Ramos (cell line): ENCODE data around the gene DALRD3.

Experiments used
- in situ Hi-C: fragments of 300-500 bp; cut with MboI; formaldehyde crosslinking; loops from one replicate; pipeline ENCODE4 v1.14.3; 2022; ENCODE audit warnings: low sequenced_read_pairs; ENCODE audit not compliant: unreplicated experiment

Gene DALRD3

GRCh38 chr3:49006408-49007067 is 11.8 kb downstream of the DALRD3 start:
- in situ Hi-C loops = no loop called here

GRCh38 chr3:49005998-49006397 is 12.4 kb downstream of the DALRD3 start:
- in situ Hi-C loops = no loop called here

DNA sequence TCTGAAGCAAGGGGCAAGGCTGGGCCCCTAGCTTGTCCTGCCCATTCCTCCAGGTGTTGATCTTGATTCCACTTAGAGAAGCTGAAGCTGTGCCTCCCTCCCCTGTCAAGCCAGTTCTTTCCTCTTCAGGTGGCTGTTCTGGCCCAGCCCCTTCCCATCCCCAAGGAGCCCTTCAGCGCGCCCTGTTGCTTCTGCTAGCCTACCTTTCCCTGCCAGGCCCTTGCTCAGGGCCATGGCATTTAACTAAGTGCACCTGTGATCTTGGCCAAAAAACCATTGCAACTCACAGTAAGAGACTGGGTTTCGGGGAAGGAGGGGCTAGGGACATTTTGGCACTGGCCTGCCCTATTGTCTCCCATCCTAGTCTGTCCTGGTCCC is 13.1 kb downstream of the DALRD3 start:
- in situ Hi-C loops = no loop called here

GRCh38 chr3:49004352-49005302 is 13.8 kb downstream of the DALRD3 start:
- in situ Hi-C loops = no loop called here

DNA sequence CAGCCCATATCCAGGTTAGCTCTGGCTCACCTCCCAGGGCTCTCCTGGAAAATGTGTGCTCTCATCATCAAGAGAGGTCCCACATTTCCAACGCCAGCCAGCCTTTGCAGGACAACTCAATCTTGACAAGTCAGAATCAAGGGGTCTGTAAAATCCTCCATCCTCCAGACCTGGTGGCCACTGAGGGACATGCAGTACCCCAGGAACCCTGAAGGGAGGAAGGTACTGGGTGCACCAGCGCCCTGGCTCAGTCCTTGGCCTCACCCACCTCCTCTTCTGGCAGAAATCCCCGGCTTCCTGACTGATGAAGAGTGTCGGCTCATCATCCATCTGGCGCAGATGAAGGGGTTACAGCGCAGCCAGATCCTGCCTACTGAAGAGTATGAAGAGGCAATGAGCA is 17.2 kb downstream of the DALRD3 start:
- in situ Hi-C loops = no loop called here

DNA sequence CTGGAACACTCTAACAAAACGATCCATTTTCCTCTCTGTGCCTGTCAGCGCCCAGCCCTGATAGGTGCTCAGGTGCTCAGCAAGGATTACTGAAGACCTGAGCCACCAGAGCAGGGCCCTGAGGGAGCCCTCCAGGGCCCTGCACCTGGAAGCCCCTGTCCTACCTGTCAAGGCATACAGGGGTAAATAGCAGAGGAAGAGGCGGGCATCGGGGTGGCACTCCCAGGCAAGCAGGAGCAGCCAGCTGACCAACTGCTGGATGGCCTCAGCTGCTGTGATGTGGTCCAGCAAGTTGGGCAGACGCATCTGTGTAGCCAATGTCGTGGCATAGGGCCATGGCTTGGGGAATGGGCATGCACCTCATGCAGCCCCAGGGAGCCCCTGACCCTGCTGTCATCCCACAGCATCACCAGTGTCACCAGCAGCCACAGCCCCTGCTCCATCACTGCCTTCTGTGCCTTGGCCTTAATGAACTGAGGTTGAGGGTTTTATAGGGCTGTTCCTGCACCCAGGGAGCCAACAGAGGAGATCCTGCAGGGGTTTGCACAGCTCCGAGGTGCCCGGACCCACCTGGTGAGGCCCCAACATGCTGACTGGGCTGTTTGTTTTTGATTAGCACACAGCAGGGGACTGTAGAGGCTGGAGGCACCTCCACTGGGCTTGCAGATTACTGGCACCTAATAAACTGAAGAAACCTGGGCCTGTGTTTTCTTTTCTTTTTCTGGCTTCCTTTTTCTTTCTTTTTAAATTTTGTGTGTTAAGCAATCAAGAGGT is 19.1 kb downstream of the DALRD3 start:
- in situ Hi-C loops = no loop called here

DNA sequence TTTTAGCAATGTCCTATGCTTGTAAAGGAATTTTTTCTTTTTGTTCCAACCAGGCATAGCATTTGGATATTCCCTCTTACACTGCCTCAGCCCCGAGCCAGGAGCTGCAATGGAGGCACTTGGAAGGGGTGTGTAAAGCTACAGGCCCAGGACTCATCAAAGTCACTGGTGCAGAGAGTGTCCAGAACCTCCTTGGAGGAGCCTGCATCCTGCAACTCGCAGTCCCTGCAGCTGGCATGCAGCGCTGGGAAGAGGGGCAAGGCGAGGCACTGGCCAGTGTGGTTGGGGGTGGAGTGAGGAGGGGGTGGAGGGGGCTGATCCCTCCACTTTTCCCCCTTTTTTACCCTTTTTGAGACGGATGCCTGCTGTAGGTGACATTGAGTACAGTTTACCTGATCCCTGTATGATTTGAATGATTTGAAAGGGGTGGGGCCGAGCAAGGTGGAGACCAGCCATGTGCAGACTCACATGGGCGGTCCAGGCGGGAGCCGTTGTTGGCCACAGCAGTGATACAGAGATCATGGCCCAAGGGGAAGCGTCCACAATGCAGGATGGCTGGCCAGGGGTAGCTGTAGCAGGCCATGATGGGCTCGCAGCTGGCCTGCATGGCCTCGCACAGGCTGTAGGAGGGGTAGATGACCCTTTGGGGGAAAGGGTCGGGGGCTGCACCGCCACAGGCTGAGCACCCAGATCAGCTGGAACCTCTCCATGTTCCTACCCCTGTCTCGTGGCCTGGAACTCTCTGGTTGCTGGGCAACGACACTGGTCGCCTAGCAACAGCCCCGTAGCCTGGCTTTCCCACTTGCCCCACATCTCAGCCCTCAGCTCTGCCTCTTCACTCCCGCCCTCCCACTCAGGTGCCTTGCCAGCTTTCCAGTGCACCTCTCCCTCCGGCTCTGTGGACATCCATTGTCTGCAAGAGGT is 20.4 kb downstream of the DALRD3 start:
- in situ Hi-C loops = no loop called here

GRCh38 chr3:48997102-48997635 is 21.2 kb downstream of the DALRD3 start:
- in situ Hi-C loops = no loop called here

DNA sequence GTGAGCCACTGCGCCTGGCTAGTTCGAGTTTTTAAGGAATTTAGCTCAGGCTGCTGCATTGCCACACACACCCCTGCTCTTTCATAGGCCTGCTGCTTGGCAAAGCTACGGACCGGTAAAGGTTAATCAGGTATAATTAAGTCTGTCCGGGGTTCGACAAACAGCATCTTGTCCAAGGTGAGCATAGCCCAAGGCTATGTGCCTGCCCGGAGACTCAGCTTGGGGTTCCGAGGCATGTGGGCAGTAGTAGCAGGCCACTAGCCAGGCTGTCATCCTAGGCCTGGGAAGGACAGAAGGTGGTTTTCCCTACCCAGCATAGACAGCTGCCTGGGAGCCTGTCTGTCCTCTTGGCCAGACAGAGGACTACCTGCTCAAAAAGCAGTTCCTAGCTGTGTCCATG is 21.7 kb downstream of the DALRD3 start:
- in situ Hi-C loops = no loop called here

DNA sequence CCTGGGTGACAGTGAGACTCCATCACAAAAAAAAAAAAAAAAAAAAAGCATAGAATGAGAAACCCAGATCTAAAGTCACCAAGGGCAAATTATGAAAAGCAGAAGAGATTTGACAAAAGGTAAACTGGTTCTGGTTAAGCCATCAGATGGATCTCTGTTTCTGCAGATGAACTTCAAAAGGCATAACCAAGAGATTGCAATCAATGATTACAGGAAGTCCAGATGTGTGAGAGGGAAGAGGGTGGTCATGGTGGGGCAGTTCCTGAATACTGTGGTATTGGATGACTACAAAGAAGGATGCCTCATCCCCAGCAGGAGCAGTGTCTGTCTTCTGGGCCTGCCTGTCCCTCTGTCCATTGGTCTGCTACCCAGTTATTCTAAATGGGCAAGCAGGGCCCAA is 24.5 kb downstream of the DALRD3 start:
- in situ Hi-C loops = no loop called here

DNA sequence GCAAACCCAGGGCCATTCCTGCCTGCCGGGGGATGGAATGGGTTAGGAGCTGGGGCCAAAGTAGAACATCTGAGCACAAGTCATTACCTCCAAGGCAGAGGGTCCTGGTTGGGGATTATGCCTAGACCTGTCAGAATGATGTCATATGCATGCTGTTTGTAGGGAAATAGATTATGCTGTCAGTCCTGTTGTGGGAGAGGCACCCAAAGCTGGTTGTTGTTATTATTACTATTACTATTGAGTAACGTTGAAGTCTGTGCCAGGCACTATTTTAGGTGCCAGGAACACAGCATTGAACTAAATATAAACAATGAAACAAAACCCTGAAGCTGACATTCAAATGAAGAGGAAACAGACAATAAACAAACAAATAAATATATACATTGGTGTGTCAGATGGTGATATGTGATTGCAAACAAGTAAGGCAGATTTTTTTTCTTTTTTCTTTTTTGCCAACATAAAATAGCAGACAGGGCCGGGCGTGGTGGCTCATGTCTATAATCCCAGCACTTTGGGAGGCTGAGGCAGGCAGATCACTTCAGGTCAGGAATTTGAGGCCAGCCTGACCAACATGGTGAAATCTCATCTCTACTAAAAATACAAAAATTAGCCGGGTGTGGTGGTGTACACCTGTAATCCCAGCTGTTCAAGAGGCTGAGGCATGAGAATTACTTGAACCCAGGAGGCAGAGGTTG is 26.4 kb downstream of the DALRD3 start:
- in situ Hi-C loops = no loop called here

DNA sequence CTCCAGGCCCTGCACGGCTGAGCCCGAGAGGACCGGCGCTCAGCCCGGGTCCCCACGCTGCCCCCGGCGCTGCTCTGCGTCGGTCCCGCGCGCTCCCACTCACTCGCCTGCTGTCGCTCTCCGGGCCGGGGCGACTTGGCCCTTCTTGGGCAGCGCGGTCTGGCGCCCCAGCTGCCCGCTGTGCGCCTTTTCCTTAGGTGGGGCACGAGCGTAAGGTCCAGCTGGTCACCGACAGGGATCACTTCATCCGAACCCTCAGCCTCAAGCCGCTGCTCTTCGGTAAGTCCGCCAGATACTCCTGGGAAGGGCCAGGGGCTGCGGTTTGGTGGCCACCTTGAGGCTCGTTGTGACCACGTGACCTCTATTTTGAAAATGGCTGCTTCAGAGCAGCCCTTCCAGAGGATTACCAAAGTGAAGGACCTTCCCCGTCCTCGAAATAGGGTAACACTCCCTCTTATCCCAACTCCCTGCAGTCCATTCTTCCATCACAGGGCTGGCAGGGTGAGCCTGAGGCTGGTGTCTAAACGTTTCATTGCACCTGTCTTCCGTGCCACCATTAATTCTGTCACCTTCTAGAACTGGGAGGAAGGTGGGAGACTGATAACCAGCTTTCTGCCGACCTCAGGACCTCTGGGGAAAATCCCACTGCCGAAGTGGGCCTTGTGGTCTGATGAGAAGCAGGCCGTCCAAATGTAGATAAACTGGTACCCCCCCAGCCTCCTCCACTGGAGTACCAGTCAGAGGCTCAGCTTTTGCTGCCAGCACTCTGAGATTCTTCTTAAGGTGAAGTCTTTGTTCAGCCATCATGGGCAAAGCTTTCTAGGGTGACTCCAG is 27.5 kb downstream of the DALRD3 start:
- in situ Hi-C loops = no loop called here

DNA sequence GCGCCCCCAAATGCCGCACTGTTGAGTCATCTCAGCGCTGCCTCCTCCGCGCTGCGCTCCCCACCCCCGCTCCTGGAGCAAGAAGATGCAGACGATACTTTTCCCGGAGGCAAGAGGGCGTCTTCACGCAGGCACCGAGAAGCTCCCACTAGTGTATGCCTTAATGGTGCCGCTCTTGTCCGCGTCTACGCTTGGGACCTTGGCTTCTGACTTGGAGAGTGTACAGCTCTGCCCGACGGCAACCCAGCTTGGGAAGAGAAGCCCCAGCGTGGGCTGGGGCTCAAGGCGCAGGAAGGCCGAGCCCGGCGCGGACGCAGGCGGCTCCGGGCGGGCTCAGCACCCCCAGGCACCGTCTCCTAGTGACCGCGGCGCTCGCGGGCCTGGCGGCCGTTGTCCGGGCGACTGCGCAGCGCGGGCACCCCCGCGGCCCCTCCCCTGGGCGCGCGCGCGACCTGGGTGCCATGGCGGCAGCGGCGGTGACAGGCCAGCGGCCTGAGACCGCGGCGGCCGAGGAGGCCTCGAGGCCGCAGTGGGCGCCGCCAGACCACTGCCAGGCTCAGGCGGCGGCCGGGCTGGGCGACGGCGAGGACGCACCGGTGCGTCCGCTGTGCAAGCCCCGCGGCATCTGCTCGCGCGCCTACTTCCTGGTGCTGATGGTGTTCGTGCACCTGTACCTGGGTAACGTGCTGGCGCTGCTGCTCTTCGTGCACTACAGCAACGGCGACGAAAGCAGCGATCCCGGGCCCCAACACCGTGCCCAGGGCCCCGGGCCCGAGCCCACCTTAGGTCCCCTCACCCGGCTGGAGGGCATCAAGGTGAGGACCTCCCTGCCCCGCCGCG is 28.4 kb downstream of the DALRD3 start, which contains the start of gene P4HTM:
P4HTM (plus strand) TSS at position 446 of the 840 bp plus-strand sequence; CDS start at position 462, 16 bp downstream.
- in situ Hi-C loops = no loop called here

- in situ Hi-C loops = no loop called here
These were observed 29.1 kb downstream of the DALRD3 start for GRCh38 chr3:48989126-48989795.

GRCh38 chr3:48985831-48986376 is 32.5 kb downstream of the DALRD3 start:
- in situ Hi-C loops = no loop called here

DNA sequence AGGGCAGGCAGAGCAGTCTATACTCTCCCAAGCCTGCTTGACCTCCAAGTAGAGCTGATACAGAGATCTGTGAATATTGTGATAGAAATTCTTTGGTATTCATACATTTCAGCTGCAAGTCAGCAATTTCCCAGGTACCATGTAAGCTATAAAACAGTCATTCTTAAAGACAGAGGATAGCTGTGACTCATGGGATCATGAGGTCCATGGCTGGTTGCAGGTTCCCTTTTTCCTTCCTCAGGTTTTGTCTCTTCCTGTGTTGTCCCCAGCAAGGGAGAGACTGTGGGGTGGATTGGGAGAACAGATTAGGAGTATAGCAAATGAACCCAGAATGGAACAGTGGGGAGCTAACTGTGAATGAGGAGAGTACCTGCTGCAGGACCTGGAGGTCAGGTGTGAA is 33.7 kb downstream of the DALRD3 start:
- in situ Hi-C loops = no loop called here
